ENCODE data around the gene SLC40A1.

The SLC40A1 gene

GRCh38 chr2:189512879-189513278 lies 67.7 kb downstream of the SLC40A1 start:
- DNase-seq (ENCODE audit: low read depth in 2 of 2), result no peak

GRCh38 chr2:189511960-189512319 lies 68.6 kb downstream of the SLC40A1 start:
- DNase-seq (ENCODE audit: low read depth in 2 of 2), result no peak

- no peak for DNase-seq (ENCODE audit: low read depth in 2 of 2)
These were observed 69.2 kb downstream of the SLC40A1 start for GRCh38 chr2:189511210-189511959.

Data from stimulated activated CD8-positive, alpha-beta memory T cell treated with anti-CD3 and anti-CD28 coated beads, Interleukin-2, amount 100 ng/mL, for 1 hour (primary cell).